GM23338 (cell line): ENCODE measurements around the gene C13orf46. TPM values are rescaled to one million over a fixed set of nuclear protein-coding genes. Genes with fewer than 3 reads are reported as not detected.

Experiments used
- ATAC-seq: fragments of 200-7000 bp; cut with Tn5 transposase; 3 replicates; pipeline ENCODE4 v1.9.1; 2020
- DNase-seq: peaks from one replicate; pipeline ENCODE4 v3.0.0-alpha.2; 2015; ENCODE audit warnings: low spot score
- H2AFZ ChIP-seq: fragments of 200-600 bp; sonication (generic); 2 replicates; pipeline ENCODE4 v1.8.0; 2016; ENCODE audit warnings: antibody characterized with exemption, mild to moderate bottlenecking, moderate library complexity
- H3F3A ChIP-seq: fragments of 200-600 bp; sonication (generic); replicated peaks from 2 replicates; pipeline ENCODE4 v1.8.0; 2017; ENCODE audit warnings: antibody characterized with exemption, mixed run types, low read depth
- H3K27ac ChIP-seq: fragments of 200-600 bp; sonication (generic); 2 replicates; pipeline ENCODE4 v1.6.1; 2016; ENCODE audit warnings: low read depth
- H3K27me3 ChIP-seq: fragments of 200-600 bp; sonication (generic); 2 replicates; pipeline ENCODE4 v1.8.0; 2016; ENCODE audit warnings: mild to moderate bottlenecking, mixed run types, moderate library complexity; ENCODE audit not compliant: insufficient read depth
- H3K36me3 ChIP-seq: fragments of 200-600 bp; sonication (generic); 2 replicates; pipeline ENCODE4 v1.8.0; 2016; ENCODE audit warnings: mild to moderate bottlenecking; ENCODE audit not compliant: insufficient read depth
- H3K4me1 ChIP-seq: fragments of 200-600 bp; sonication (generic); 2 replicates; pipeline ENCODE4 v1.8.0; 2016; ENCODE audit warnings: mild to moderate bottlenecking, moderate library complexity; ENCODE audit not compliant: insufficient read depth
- H3K4me2 ChIP-seq: fragments of 200-600 bp; sonication (generic); 2 replicates; pipeline ENCODE4 v1.7.1; 2017; ENCODE audit warnings: mixed run types
- H3K4me3 ChIP-seq: fragments of 200-600 bp; sonication (generic); 2 replicates; pipeline ENCODE4 v1.6.1; 2016; ENCODE audit warnings: mixed run types
- H3K79me2 ChIP-seq: fragments of 200-600 bp; sonication (generic); replicated peaks from 2 replicates; pipeline ENCODE4 v1.8.0; 2017; ENCODE audit warnings: mild to moderate bottlenecking; ENCODE audit not compliant: insufficient read depth
- H3K9me2 ChIP-seq: fragments of 200-600 bp; sonication (generic); 2 replicates; pipeline ENCODE4 v1.8.0; 2017; ENCODE audit not compliant: insufficient read depth
- H4K20me1 ChIP-seq: fragments of 200-600 bp; sonication (generic); replicated peaks from 2 replicates; pipeline ENCODE4 v1.8.0; 2017; ENCODE audit warnings: mild to moderate bottlenecking; ENCODE audit not compliant: insufficient read depth
- H3K27ac Mint-ChIP-seq: 2 replicates; pipeline ENCODE4 v1.8.0; 2020; ENCODE audit warnings: inconsistent platforms, mild to moderate bottlenecking, moderate library complexity, mixed read lengths
- H3K27me3 Mint-ChIP-seq: 3 replicates; pipeline ENCODE4 v1.8.0; 2022; ENCODE audit warnings: low read depth, mild to moderate bottlenecking, moderate library complexity, mixed read lengths, inconsistent platforms; ENCODE audit not compliant: insufficient read depth, poor library complexity
- H3K36me3 Mint-ChIP-seq: 3 replicates; pipeline ENCODE4 v1.8.0; 2021; ENCODE audit warnings: low read depth, mild to moderate bottlenecking, inconsistent platforms, moderate library complexity, mixed read lengths
- H3K4me1 Mint-ChIP-seq: 3 replicates; pipeline ENCODE4 v1.8.0; 2020; ENCODE audit warnings: mild to moderate bottlenecking, inconsistent platforms, mixed read lengths
- H3K4me3 Mint-ChIP-seq: 3 replicates; pipeline ENCODE4 v1.8.0; 2021; ENCODE audit warnings: moderate library complexity, mild to moderate bottlenecking, inconsistent platforms, mixed read lengths
- H3K9me3 Mint-ChIP-seq: 3 replicates; pipeline ENCODE4 v1.8.0; 2020; ENCODE audit warnings: moderate library complexity, mild to moderate bottlenecking, inconsistent platforms, mixed read lengths
- CREB1 ChIP-seq: fragments of 250-450 bp; sonication (Bioruptor Pico); IDR thresholded peaks from 2 replicates; pipeline ENCODE4 v1.5.0; 2020; ENCODE audit warnings: low read depth, mild to moderate bottlenecking, moderate library complexity
- ETS1 ChIP-seq: IDR thresholded peaks from 2 replicates; pipeline ENCODE4 v1.6.1; 2016; ENCODE audit warnings: antibody characterized with exemption
- EZH2phosphoT487 ChIP-seq: fragments of 200-600 bp; sonication (generic); IDR thresholded peaks from one replicate; pipeline ENCODE4 v1.8.1; 2018; ENCODE audit warnings: antibody characterized with exemption; ENCODE audit not compliant: unreplicated experiment
- JUNB ChIP-seq: IDR thresholded peaks from one replicate; pipeline ENCODE4 v1.6.1; 2016; ENCODE audit warnings: antibody characterized with exemption; ENCODE audit not compliant: unreplicated experiment
- NANOG ChIP-seq: IDR thresholded peaks from 2 replicates; pipeline ENCODE4 v1.6.1; 2016; ENCODE audit warnings: antibody characterized with exemption, borderline replicate concordance
- POLR2AphosphoS5 ChIP-seq: IDR thresholded peaks from 2 replicates; pipeline ENCODE4 v1.6.1; 2016; ENCODE audit warnings: antibody characterized with exemption, low read depth
- polyA plus RNA-seq: library from polyadenylated mRNA; unstranded; fragments of >200 nt; fragmentation: Nextera tagmentation; extraction: Ambion mirVana; gene quantifications from 2 replicates; pipeline ENCODE4 v1.2.1, GENCODE V29; 2016
- total RNA-seq: library from RNA; depleted of rRNA; stranded (reverse); fragments of >200 nt; shearing (Covaris generic); gene quantifications from 2 replicates; pipeline ENCODE4 v1.2.3, GENCODE V29; 2014
- TF ChIP-seq, protein P1 (sequence below), 2 experiments: fragments of 200-600 bp in 1 of 2; sonication (generic) in 1 of 2; conservative IDR thresholded peaks; 2 replicates each; pipeline versions ENCODE4 v1.5.1 to v1.6.1; 2016 to 2017; ENCODE audit warnings: antibody characterized with exemption in 2 of 2, low read depth in 2 of 2, mild to moderate bottlenecking in 2 of 2, moderate library complexity in 1 of 2

C13orf46 gene
- total and polyA plus RNA-seq, 2 experiments from 2014 or later: 0.44 to 1.5 TPM

GRCh38 chr13:113905018-113905417 lies 68.9 kb downstream of the C13orf46 start:
- no peak overlapping the region for H3K4me3 ChIP-seq
- no peaks in the 10 kb centered on the region for H3K4me1 ChIP-seq
- Mint-ChIP-seq H3K4me1 (peaks cover 13% of the 10 kb centered on the region), H3K27ac (no peak overlapping the region), H3K4me3 (no peak overlapping the region), H3K9me3 (peaks cover 3% of the 10 kb centered on the region; the same call in 1 of the 3 replicates), H3K27me3 (peaks cover 7% of the 10 kb centered on the region), H3K36me3 (no peaks in the 10 kb centered on the region)
- ATAC-seq (no peak), DNase-seq (no peak)
- H4K20me1 ChIP-seq: no peaks in the 10 kb centered on the region
- H3K4me2 ChIP-seq: no peak overlapping the region
- no peaks in the 10 kb centered on the region for H3K36me3 ChIP-seq
- no peaks in the 10 kb centered on the region for H3K9me2 ChIP-seq
- no peaks in the 10 kb centered on the region for H3K27me3 ChIP-seq
- H3F3A ChIP-seq: no peaks in the 10 kb centered on the region
- no peaks in the 10 kb centered on the region for H3K79me2 ChIP-seq
- no peak overlapping the region for H2AFZ ChIP-seq
- TF ChIP-seq NANOG (no peak), POLR2AphosphoS5 (no peak), EZH2phosphoT487 (no peak), CREB1 (no peak), JUNB (no peak), ETS1 (no peak)
- TF ChIP-seq, protein P1, sequence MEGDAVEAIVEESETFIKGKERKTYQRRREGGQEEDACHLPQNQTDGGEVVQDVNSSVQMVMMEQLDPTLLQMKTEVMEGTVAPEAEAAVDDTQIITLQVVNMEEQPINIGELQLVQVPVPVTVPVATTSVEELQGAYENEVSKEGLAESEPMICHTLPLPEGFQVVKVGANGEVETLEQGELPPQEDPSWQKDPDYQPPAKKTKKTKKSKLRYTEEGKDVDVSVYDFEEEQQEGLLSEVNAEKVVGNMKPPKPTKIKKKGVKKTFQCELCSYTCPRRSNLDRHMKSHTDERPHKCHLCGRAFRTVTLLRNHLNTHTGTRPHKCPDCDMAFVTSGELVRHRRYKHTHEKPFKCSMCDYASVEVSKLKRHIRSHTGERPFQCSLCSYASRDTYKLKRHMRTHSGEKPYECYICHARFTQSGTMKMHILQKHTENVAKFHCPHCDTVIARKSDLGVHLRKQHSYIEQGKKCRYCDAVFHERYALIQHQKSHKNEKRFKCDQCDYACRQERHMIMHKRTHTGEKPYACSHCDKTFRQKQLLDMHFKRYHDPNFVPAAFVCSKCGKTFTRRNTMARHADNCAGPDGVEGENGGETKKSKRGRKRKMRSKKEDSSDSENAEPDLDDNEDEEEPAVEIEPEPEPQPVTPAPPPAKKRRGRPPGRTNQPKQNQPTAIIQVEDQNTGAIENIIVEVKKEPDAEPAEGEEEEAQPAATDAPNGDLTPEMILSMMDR (conservative IDR thresholded peaks at IDR 0.05; ENCODE audit: low read depth in 2 of 2): no peak
- H3K27ac ChIP-seq: no peak overlapping the region

- H3F3A ChIP-seq: no peaks in the 10 kb centered on the region
- H3K27ac ChIP-seq: no peak overlapping the region
- no peaks in the 10 kb centered on the region for H3K27me3 ChIP-seq
- no peaks in the 10 kb centered on the region for H3K9me2 ChIP-seq
- H3K79me2 ChIP-seq: no peaks in the 10 kb centered on the region
- no peaks in the 10 kb centered on the region for H3K36me3 ChIP-seq
- DNase-seq: peak; percentile 73
- H4K20me1 ChIP-seq: no peaks in the 10 kb centered on the region
- H3K4me3 Mint-ChIP-seq: no peak overlapping the region
- peak; percentile 90 for ATAC-seq
- H3K4me1 ChIP-seq: no peaks in the 10 kb centered on the region
- H3K36me3 Mint-ChIP-seq: no peaks in the 10 kb centered on the region
- H3K27me3 Mint-ChIP-seq: peaks cover 7% of the 10 kb centered on the region
- no peak overlapping the region for H2AFZ ChIP-seq
- H3K4me1 Mint-ChIP-seq: peaks cover 13% of the 10 kb centered on the region
- H3K9me3 Mint-ChIP-seq: peaks cover 3% of the 10 kb centered on the region; the same call in 1 of the 3 replicates
- H3K4me2 ChIP-seq: no peak overlapping the region
- no peak overlapping the region for H3K4me3 ChIP-seq
- H3K27ac Mint-ChIP-seq: no peak overlapping the region
- TF ChIP-seq POLR2AphosphoS5: no peak
- TF ChIP-seq, protein P1 (conservative IDR thresholded peaks at IDR 0.05; ENCODE audit: low read depth in 2 of 2): peak; percentile 80 to 98
Observed at GRCh38 chr13:113904411-113904810, 69.5 kb downstream of the C13orf46 start.
